Measurements from ENCODE around the gene SSX1. TPM values are rescaled to one million over a fixed set of nuclear protein-coding genes. Genes with fewer than 3 reads are reported as not detected.
"Not testable (repeated sequence)": the region's sequence is repeated elsewhere in the genome, so short reads cannot be mapped to it uniquely, and the experiment has no call there.

Gene SSX1
- not detected in 2 replicates for total RNA-seq
- not detected in 2 replicates for polyA plus RNA-seq
- polyA plus RNA-seq (2011; cell fraction: cytosol; rRNA removed): not detected in 2 replicates
- not detected in 2 replicates for polyA plus RNA-seq (2011; cell fraction: nucleus; rRNA removed)
- not detected in 2 replicates for polyA plus RNA-seq (2012)
- polyA minus RNA-seq: not detected in 2 replicates
- not detected for polyA minus RNA-seq (2011; cell fraction: cytosol; rRNA and poly(A)+ RNA removed)
- not detected in 2 replicates for polyA minus RNA-seq (2011; cell fraction: nucleus; rRNA and poly(A)+ RNA removed)
- Bru-seq, nascent RNA: not detected
- not detected for BruChase-seq, experiment 1, labeled RNA remaining after a 6-hour chase
- BruChase-seq, experiment 2, labeled RNA remaining after a 2-hour chase: not detected
- long read RNA-seq: 0 reads

- POLR2A ChIA-PET; dilution Hi-C loops (cut with MboI; ENCODE audit: extremely low pct_ligation_motif_present, low sequenced_read_pairs); DNase-seq (ENCODE audit: low read depth, low spot score); CTCF ChIA-PET; H3K4me2 ChIP-seq (ENCODE audit: insufficient read depth, low read length); H3K9me3 ChIP-seq (replicated peaks; ENCODE audit: control insufficient read depth, insufficient read depth, low read length); H3K4me3 ChIP-seq (replicated peaks in 1 of 3; ENCODE audit: insufficient read depth in 1 of 3, low read depth in 1 of 3, low read length in 3 of 3); H3K9me1 ChIP-seq (replicated peaks; ENCODE audit: control insufficient read depth, extremely low read depth, insufficient read depth, low read length); H2AFZ ChIP-seq (ENCODE audit: low read depth, low read length); H4K20me1 ChIP-seq (replicated peaks; ENCODE audit: control insufficient read depth, extremely low read depth, insufficient read depth, low read length); intact Hi-C loops (cut with micrococcal nuclease); H3K9ac ChIP-seq (replicated peaks; ENCODE audit: extremely low read depth, insufficient read depth, low read length); FAIRE-seq; H3K27ac ChIP-seq (ENCODE audit: insufficient read depth, low read depth, low read length); BruUV-seq (replicated peaks); H3K4me1 ChIP-seq (ENCODE audit: control insufficient read depth, extremely low read depth, insufficient read depth, low read length); H3K79me2 ChIP-seq (ENCODE audit: control insufficient read depth, insufficient read depth, low read length); H3K27me3 ChIP-seq (ENCODE audit: control insufficient read depth in 2 of 2, insufficient read depth in 2 of 2, low read length in 2 of 2); H3K36me3 ChIP-seq (ENCODE audit: control insufficient read depth in 2 of 2, extremely low read depth in 1 of 2, insufficient read depth in 2 of 2, low read length in 2 of 2): not testable (repeated sequence)
These were observed at the start of gene SSX1 for GRCh38 chrX:48255062-48255796. TSS of gene SSX1 (plus strand) at chrX:48255392. CDS start at chrX:48257242, 1,850 bp downstream.

- H3K9me1 ChIP-seq (replicated peaks; ENCODE audit: control insufficient read depth, extremely low read depth, insufficient read depth, low read length); CTCF ChIA-PET; H2AFZ ChIP-seq (ENCODE audit: low read depth, low read length); H3K27ac ChIP-seq (ENCODE audit: insufficient read depth, low read depth, low read length); dilution Hi-C loops (cut with MboI; ENCODE audit: extremely low pct_ligation_motif_present, low sequenced_read_pairs); H3K4me3 ChIP-seq (replicated peaks in 1 of 3; ENCODE audit: insufficient read depth in 1 of 3, low read depth in 1 of 3, low read length in 3 of 3); H3K4me2 ChIP-seq (ENCODE audit: insufficient read depth, low read length); H3K4me1 ChIP-seq (ENCODE audit: control insufficient read depth, extremely low read depth, insufficient read depth, low read length); H3K36me3 ChIP-seq (ENCODE audit: control insufficient read depth in 2 of 2, extremely low read depth in 1 of 2, insufficient read depth in 2 of 2, low read length in 2 of 2); intact Hi-C loops (cut with micrococcal nuclease); POLR2A ChIA-PET; H3K27me3 ChIP-seq (ENCODE audit: control insufficient read depth in 2 of 2, insufficient read depth in 2 of 2, low read length in 2 of 2); H4K20me1 ChIP-seq (replicated peaks; ENCODE audit: control insufficient read depth, extremely low read depth, insufficient read depth, low read length); H3K9ac ChIP-seq (replicated peaks; ENCODE audit: extremely low read depth, insufficient read depth, low read length); H3K9me3 ChIP-seq (replicated peaks; ENCODE audit: control insufficient read depth, insufficient read depth, low read length); BruUV-seq (replicated peaks); H3K79me2 ChIP-seq (ENCODE audit: control insufficient read depth, insufficient read depth, low read length): not testable (repeated sequence)
- FAIRE-seq: peak; percentile 56
- TF ChIP-seq JUN (IDR thresholded peaks at IDR 0.05; ENCODE audit: borderline replicate concordance, insufficient read depth, insufficient read length, low read depth): peak; percentile 13
- DNase-seq (ENCODE audit: low read depth, low spot score): peak; percentile 14
These were observed 40.9 kb upstream of the SSX1 start for GRCh38 chrX:48214341-48214740.

GRCh38 chrX:48224196-48224595, 31.0 kb upstream of the SSX1 start:
- DNase-seq (ENCODE audit: low read depth, low spot score); H3K79me2 ChIP-seq (ENCODE audit: control insufficient read depth, insufficient read depth, low read length); H3K27ac ChIP-seq (ENCODE audit: insufficient read depth, low read depth, low read length); H3K9me1 ChIP-seq (replicated peaks; ENCODE audit: control insufficient read depth, extremely low read depth, insufficient read depth, low read length); H3K4me2 ChIP-seq (ENCODE audit: insufficient read depth, low read length); H3K4me1 ChIP-seq (ENCODE audit: control insufficient read depth, extremely low read depth, insufficient read depth, low read length); H2AFZ ChIP-seq (ENCODE audit: low read depth, low read length); H3K36me3 ChIP-seq (ENCODE audit: control insufficient read depth in 2 of 2, extremely low read depth in 1 of 2, insufficient read depth in 2 of 2, low read length in 2 of 2); FAIRE-seq; POLR2A ChIA-PET; intact Hi-C loops (cut with micrococcal nuclease); BruUV-seq (replicated peaks); H3K4me3 ChIP-seq (replicated peaks in 1 of 3; ENCODE audit: insufficient read depth in 1 of 3, low read depth in 1 of 3, low read length in 3 of 3); CTCF ChIA-PET; dilution Hi-C loops (cut with MboI; ENCODE audit: extremely low pct_ligation_motif_present, low sequenced_read_pairs); H4K20me1 ChIP-seq (replicated peaks; ENCODE audit: control insufficient read depth, extremely low read depth, insufficient read depth, low read length); H3K9ac ChIP-seq (replicated peaks; ENCODE audit: extremely low read depth, insufficient read depth, low read length); H3K27me3 ChIP-seq (ENCODE audit: control insufficient read depth in 2 of 2, insufficient read depth in 2 of 2, low read length in 2 of 2); H3K9me3 ChIP-seq (replicated peaks; ENCODE audit: control insufficient read depth, insufficient read depth, low read length): not testable (repeated sequence)

- POLR2A ChIA-PET; DNase-seq (ENCODE audit: low read depth, low spot score): not testable (repeated sequence)
These were observed 2.2 kb upstream of the SSX1 start for GRCh38 chrX:48252945-48253344.

More at GRCh38 chrX:48252945-48253344, 2.2 kb upstream of the SSX1 start:
- H3K36me3 ChIP-seq (ENCODE audit: control insufficient read depth in 2 of 2, extremely low read depth in 1 of 2, insufficient read depth in 2 of 2, low read length in 2 of 2); H3K9ac ChIP-seq (replicated peaks; ENCODE audit: extremely low read depth, insufficient read depth, low read length); FAIRE-seq; H3K79me2 ChIP-seq (ENCODE audit: control insufficient read depth, insufficient read depth, low read length); H4K20me1 ChIP-seq (replicated peaks; ENCODE audit: control insufficient read depth, extremely low read depth, insufficient read depth, low read length); H3K27ac ChIP-seq (ENCODE audit: insufficient read depth, low read depth, low read length); H3K9me1 ChIP-seq (replicated peaks; ENCODE audit: control insufficient read depth, extremely low read depth, insufficient read depth, low read length); H3K4me2 ChIP-seq (ENCODE audit: insufficient read depth, low read length); dilution Hi-C loops (cut with MboI; ENCODE audit: extremely low pct_ligation_motif_present, low sequenced_read_pairs); BruUV-seq (replicated peaks); H3K9me3 ChIP-seq (replicated peaks; ENCODE audit: control insufficient read depth, insufficient read depth, low read length); H2AFZ ChIP-seq (ENCODE audit: low read depth, low read length); H3K27me3 ChIP-seq (ENCODE audit: control insufficient read depth in 2 of 2, insufficient read depth in 2 of 2, low read length in 2 of 2); H3K4me1 ChIP-seq (ENCODE audit: control insufficient read depth, extremely low read depth, insufficient read depth, low read length); intact Hi-C loops (cut with micrococcal nuclease); H3K4me3 ChIP-seq (replicated peaks in 1 of 3; ENCODE audit: insufficient read depth in 1 of 3, low read depth in 1 of 3, low read length in 3 of 3); CTCF ChIA-PET: not testable (repeated sequence)
